Neural cell (in vitro differentiated cells): ENCODE data around the gene KCNK2.
A peak's percentile ranks its signal among the peaks of the same experiment; 100 is the strongest.

ENCODE experiments used
- CTCF ChIP-seq: fragments of 450-650 bp; IDR thresholded peaks from 2 replicates; pipeline ENCODE4 v1.5.1; 2014; ENCODE audit warnings: antibody characterized with exemption, mild to moderate bottlenecking, moderate library complexity; ENCODE audit not compliant: poor library complexity, severe bottlenecking
- EP300 ChIP-seq: fragments of 450-650 bp; conservative IDR thresholded peaks from 2 replicates; pipeline ENCODE4 v1.6.1; 2014; ENCODE audit warnings: antibody characterized with exemption, mild to moderate bottlenecking, moderate library complexity; ENCODE audit not compliant: poor library complexity, severe bottlenecking
- MXI1 ChIP-seq: fragments of 450-650 bp; conservative IDR thresholded peaks from 2 replicates; pipeline ENCODE4 v1.6.1; 2014; ENCODE audit warnings: antibody characterized with exemption, mild to moderate bottlenecking; ENCODE audit not compliant: poor library complexity, severe bottlenecking
- POLR2AphosphoS5 ChIP-seq: IDR thresholded peaks from 2 replicates; pipeline ENCODE4 v1.6.1; 2012
- RAD21 ChIP-seq: fragments of 450-650 bp; conservative IDR thresholded peaks from 2 replicates; pipeline ENCODE4 v1.6.1; 2014; ENCODE audit warnings: antibody characterized with exemption, mild to moderate bottlenecking, moderate library complexity

GRCh38 chr1:215083383-215083961 lies 935 bp downstream of the KCNK2 start:
- peak; percentile 15 for TF ChIP-seq RAD21
- TF ChIP-seq CTCF = no peak
- no peak for TF ChIP-seq EP300
- no peak for TF ChIP-seq MXI1
- no peak for TF ChIP-seq POLR2AphosphoS5
